Lower lobe of right lung (tissue), 2 donors: ENCODE data around the gene UBE2J2. TPM values are rescaled to one million over a fixed set of nuclear protein-coding genes. Genes with fewer than 3 reads are reported as not detected.

Experiments used
- ATAC-seq, 2 donors: fragments of 200-7000 bp; cut with Tn5 transposase; one replicate each; pipeline ENCODE4 v1.9.1; 2020 to 2022; ENCODE audit warnings: mild to moderate bottlenecking in 2 of 2, moderate library complexity in 2 of 2
- DNase-seq: peaks from one replicate; pipeline ENCODE4 v3.0.0-alpha.2; 2020
- H3K27ac ChIP-seq: fragments of 200-600 bp; one replicate; pipeline ENCODE4 v1.8.0; 2022
- H3K27me3 ChIP-seq: fragments of 200-600 bp; one replicate; pipeline ENCODE4 v1.8.0; 2022; ENCODE audit warnings: low read depth
- H3K36me3 ChIP-seq: fragments of 200-600 bp; one replicate; pipeline ENCODE4 v1.8.0; 2022; ENCODE audit warnings: mild to moderate bottlenecking
- H3K4me1 ChIP-seq: fragments of 200-600 bp; one replicate; pipeline ENCODE4 v1.8.0; 2022
- H3K4me3 ChIP-seq: fragments of 200-600 bp; one replicate; pipeline ENCODE4 v1.8.0; 2022; ENCODE audit warnings: mild to moderate bottlenecking
- H3K9me3 ChIP-seq: fragments of 200-600 bp; one replicate; pipeline ENCODE4 v1.8.0; 2022
- CTCF ChIP-seq: fragments of 200-600 bp; IDR thresholded peaks from one replicate; pipeline ENCODE4 v1.8.0; 2022; ENCODE audit warnings: antibody characterized with exemption, mild to moderate bottlenecking
- intact Hi-C: fragments of 100-400 bp; cut with DNase I; formaldehyde crosslinking; loops from one replicate; pipeline ENCODE4 v1.11.0; 2022
- total RNA-seq: library from RNA; stranded (reverse); fragmentation: NEBNext Ultra II Directional; extraction: Animal tissue kit (Norgen Biotek cat#: 25700); gene quantifications from one replicate; pipeline ENCODE4 v1.2.1, GENCODE V29; 2021
- donor health status: DM: no; HTN: yes; CAD: no; lungs with severe emphysema.

The UBE2J2 gene
- total RNA-seq, 1 donor from 2014 or later, result 49.9 TPM

- no peak overlapping the region for H3K4me3 ChIP-seq
- no peak for DNase-seq
- no peak for TF ChIP-seq CTCF
- peaks cover 29% of the 10 kb centered on the region for H3K27me3 ChIP-seq
- no peaks in the 10 kb centered on the region for H3K36me3 ChIP-seq
- no peak for ATAC-seq
- intact Hi-C loops, result no loop called here
- H3K9me3 ChIP-seq, result no peaks in the 10 kb centered on the region
- no peak overlapping the region for H3K27ac ChIP-seq
- peaks cover 5% of the 10 kb centered on the region for H3K4me1 ChIP-seq
Observed at GRCh38 chr1:1282998-1283397, 9.3 kb upstream of the UBE2J2 start.

- DNase-seq (peak; percentile 84), ATAC-seq (peak; percentile 75 to 81)
- H3K27me3 ChIP-seq, result peaks cover 19% of the 10 kb centered on the region
- TF ChIP-seq CTCF, result no peak
- intact Hi-C loops, result no loop called here
- no peak overlapping the region for H3K4me3 ChIP-seq
- no peaks in the 10 kb centered on the region for H3K9me3 ChIP-seq
- peaks cover 5% of the 10 kb centered on the region for H3K4me1 ChIP-seq
- H3K27ac ChIP-seq, result no peak overlapping the region
- no peaks in the 10 kb centered on the region for H3K36me3 ChIP-seq
Observed at GRCh38 chr1:1281533-1282321, 8.1 kb upstream of the UBE2J2 start.

GRCh38 chr1:1280782-1281481, 7.3 kb upstream of the UBE2J2 start:
- ATAC-seq (no peak), DNase-seq (no peak)
- H3K9me3 ChIP-seq, result no peaks in the 10 kb centered on the region
- H3K4me3 ChIP-seq, result no peak overlapping the region
- no peaks in the 10 kb centered on the region for H3K36me3 ChIP-seq
- peaks cover 5% of the 10 kb centered on the region for H3K4me1 ChIP-seq
- H3K27ac ChIP-seq, result no peak overlapping the region
- intact Hi-C loops, result no loop called here
- peaks cover 11% of the 10 kb centered on the region for H3K27me3 ChIP-seq
- TF ChIP-seq CTCF, result no peak

GRCh38 chr1:1279028-1279427, 5.4 kb upstream of the UBE2J2 start:
- no peak for TF ChIP-seq CTCF
- Histone ChIP-seq H3K27ac (no peak overlapping the region), H3K36me3 (no peaks in the 10 kb centered on the region), H3K4me1 (peaks cover 13% of the 10 kb centered on the region), H3K9me3 (no peaks in the 10 kb centered on the region), H3K4me3 (no peak overlapping the region), H3K27me3 (no peaks in the 10 kb centered on the region)
- no peak for ATAC-seq
- DNase-seq, result no peak
- intact Hi-C loops, result no loop called here

GRCh38 chr1:1278620-1279019, 5.0 kb upstream of the UBE2J2 start:
- no peaks in the 10 kb centered on the region for H3K36me3 ChIP-seq
- ATAC-seq, result no peak
- no peak overlapping the region for H3K4me3 ChIP-seq
- no peak overlapping the region for H3K27ac ChIP-seq
- TF ChIP-seq CTCF, result no peak
- intact Hi-C loops, result no loop called here
- no peaks in the 10 kb centered on the region for H3K9me3 ChIP-seq
- no peak for DNase-seq
- no peaks in the 10 kb centered on the region for H3K27me3 ChIP-seq
- peaks cover 13% of the 10 kb centered on the region for H3K4me1 ChIP-seq
